Colonic mucosa (tissue), 4 donors: ENCODE data around the gene EHD1. TPM values are rescaled to one million over a fixed set of nuclear protein-coding genes. Genes with fewer than 3 reads are reported as not detected.

Source experiments
- DNase-seq: peaks from one replicate; pipeline ENCODE4 v3.0.0-alpha.2; 2020
- H3K27ac ChIP-seq: fragments of 200-600 bp; one replicate; pipeline ENCODE4 v1.8.0; 2021
- H3K27me3 ChIP-seq: fragments of 200-600 bp; one replicate; pipeline ENCODE4 v1.8.0; 2021
- H3K36me3 ChIP-seq: fragments of 200-600 bp; one replicate; pipeline ENCODE4 v1.8.0; 2021
- H3K4me1 ChIP-seq: fragments of 200-600 bp; one replicate; pipeline ENCODE4 v1.8.0; 2021; ENCODE audit warnings: mild to moderate bottlenecking
- H3K4me3 ChIP-seq: fragments of 200-600 bp; one replicate; pipeline ENCODE4 v1.8.0; 2021
- H3K9ac ChIP-seq, 2 donors: one replicate each; pipeline ENCODE4 v1.7.0; 2013; ENCODE audit warnings: control low read depth in 2 of 2, low read depth in 2 of 2, low read length in 2 of 2
- H3K9me3 ChIP-seq: fragments of 200-600 bp; one replicate; pipeline ENCODE4 v1.8.0; 2021
- intact Hi-C: fragments of 100-400 bp; cut with DNase I; formaldehyde crosslinking; loops from one replicate; pipeline ENCODE4 v1.14.1; 2022
- total RNA-seq, 2 donors: library from RNA; stranded (reverse); fragmentation: NEBNext Ultra II Directional in 1 of 2; extraction: Animal tissue kit (Norgen Biotek cat#: 25700) in 1 of 2; gene quantifications; one replicate each; pipeline ENCODE4 v1.2.1, GENCODE V29; 2021
- TF ChIP-seq, protein P1 (sequence below): fragments of 200-600 bp; IDR thresholded peaks from one replicate; pipeline ENCODE4 v1.8.0; 2022; ENCODE audit warnings: antibody characterized with exemption, mild to moderate bottlenecking
- donor health status: healthy.
- donor health status: DM: no; HTN: no; CAD: no.
- donor health status: DM: no; HTN: no; CAD: no.

The EHD1 gene
- total RNA-seq, 2 donors from 2014 or later = 66.5 to 72.3 TPM

DNA sequence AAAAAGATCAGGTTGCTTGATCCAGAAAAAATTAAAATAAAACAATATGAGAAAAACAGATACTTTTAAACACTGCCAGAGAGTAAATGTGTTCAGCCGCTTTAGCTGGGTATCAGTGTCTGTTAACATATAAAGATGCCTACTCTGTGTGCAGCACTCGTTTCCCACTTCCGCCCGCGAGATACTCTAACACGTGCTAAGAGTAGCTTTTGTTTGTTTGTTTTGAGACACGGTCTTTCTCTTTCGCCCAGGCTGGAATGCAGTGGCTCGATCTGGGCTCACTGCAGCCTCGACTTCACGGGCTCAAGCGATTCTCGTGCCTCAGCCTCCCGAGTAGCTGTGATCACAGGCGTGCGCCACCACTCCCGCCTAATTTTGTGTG lies 67.5 kb downstream of the EHD1 start:
- Histone ChIP-seq H3K27ac (peak overlapping the region; percentile 61), H3K4me3 (peak overlapping the region; percentile 73), H3K9ac (peak overlapping the region in 1 of 2 donors; percentile 68), H3K9me3 (no peaks in the 10 kb centered on the region), H3K4me1 (peaks cover 2% of the 10 kb centered on the region), H3K27me3 (no peaks in the 10 kb centered on the region), H3K36me3 (no peaks in the 10 kb centered on the region)
- TF ChIP-seq, protein P1, sequence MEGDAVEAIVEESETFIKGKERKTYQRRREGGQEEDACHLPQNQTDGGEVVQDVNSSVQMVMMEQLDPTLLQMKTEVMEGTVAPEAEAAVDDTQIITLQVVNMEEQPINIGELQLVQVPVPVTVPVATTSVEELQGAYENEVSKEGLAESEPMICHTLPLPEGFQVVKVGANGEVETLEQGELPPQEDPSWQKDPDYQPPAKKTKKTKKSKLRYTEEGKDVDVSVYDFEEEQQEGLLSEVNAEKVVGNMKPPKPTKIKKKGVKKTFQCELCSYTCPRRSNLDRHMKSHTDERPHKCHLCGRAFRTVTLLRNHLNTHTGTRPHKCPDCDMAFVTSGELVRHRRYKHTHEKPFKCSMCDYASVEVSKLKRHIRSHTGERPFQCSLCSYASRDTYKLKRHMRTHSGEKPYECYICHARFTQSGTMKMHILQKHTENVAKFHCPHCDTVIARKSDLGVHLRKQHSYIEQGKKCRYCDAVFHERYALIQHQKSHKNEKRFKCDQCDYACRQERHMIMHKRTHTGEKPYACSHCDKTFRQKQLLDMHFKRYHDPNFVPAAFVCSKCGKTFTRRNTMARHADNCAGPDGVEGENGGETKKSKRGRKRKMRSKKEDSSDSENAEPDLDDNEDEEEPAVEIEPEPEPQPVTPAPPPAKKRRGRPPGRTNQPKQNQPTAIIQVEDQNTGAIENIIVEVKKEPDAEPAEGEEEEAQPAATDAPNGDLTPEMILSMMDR = no peak
- intact Hi-C loops = no loop called here
- DNase-seq = peak; percentile 42

DNA sequence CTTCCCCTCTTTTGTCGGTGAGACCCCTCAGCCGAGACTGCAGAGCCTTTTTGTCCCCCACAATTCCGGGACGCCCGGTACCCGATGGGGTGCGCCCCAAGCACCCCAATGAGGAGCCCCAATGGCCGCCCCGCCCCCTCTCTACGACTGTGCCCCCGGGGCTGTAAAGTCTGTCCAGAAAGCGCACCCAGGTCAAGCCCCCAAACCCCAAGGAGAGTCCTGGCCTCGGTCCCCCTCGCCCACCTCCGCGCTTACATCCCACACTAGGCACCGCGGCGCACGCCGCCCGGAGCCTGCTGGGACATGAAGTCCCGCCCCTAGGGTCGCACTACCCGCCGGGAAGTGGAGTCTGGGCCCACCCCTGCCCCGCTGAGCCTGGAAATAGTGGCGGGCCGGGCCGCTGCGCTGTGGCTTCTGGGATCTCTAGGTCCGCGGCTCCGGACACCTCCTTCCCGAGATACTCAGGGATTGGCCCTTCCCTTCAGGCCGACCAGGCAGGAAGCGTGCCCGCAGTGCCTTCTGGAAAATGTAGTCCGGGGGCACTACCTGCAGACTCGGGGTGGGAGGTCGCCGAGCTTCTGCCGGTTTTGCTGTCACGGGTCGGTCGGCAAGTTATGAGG lies 68.0 kb downstream of the EHD1 start, which contains the start of gene MEN1:
TSS of gene MEN1 (minus strand) at position 281 of the 620 bp plus-strand sequence. CDS start 442 bp downstream, outside the sequence.
- no peaks in the 10 kb centered on the region for H3K27me3 ChIP-seq
- intact Hi-C loops = no loop called here
- DNase-seq = peak; percentile 97
- H3K4me3 ChIP-seq = peak within 1 kb of the TSS; percentile 73
- H3K27ac ChIP-seq = peak within 1 kb of the TSS; percentile 61
- H3K9me3 ChIP-seq = no peaks in the 10 kb centered on the region
- TF ChIP-seq, protein P1 = no peak
- H3K9ac ChIP-seq = peak within 1 kb of the TSS; percentile 72 to 77
- no peaks in the 10 kb centered on the region for H3K36me3 ChIP-seq
- H3K4me1 ChIP-seq = peaks cover 2% of the 10 kb centered on the region

DNA sequence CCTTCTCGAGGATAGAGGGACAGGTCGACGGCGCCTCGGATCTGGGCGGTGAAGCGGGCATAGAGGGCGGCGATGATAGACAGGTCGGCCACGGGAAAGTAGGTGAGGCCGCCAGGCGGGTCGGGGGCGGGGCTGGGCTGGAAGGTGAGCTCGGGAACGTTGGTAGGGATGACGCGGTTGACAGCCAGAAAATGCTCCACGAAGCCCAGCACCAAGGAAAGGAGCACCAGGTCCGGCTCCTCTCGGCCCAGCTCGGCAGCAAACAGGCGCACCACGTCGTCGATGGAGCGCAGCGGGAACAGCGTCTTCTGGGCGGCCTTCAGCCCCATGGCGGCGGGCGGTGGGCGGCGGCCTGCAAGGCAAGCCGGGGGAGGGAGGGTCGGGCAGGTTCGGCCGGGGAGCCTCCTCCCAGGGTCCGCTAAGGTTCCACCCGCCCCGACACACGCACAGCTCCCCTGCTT lies 68.6 kb downstream of the EHD1 start:
- no peaks in the 10 kb centered on the region for H3K27me3 ChIP-seq
- TF ChIP-seq, protein P1 = no peak
- H3K27ac ChIP-seq = peak overlapping the region; percentile 61
- no peaks in the 10 kb centered on the region for H3K9me3 ChIP-seq
- DNase-seq = peak; percentile 75
- H3K9ac ChIP-seq = peak overlapping the region; percentile 72 to 77
- H3K4me1 ChIP-seq = peaks cover 2% of the 10 kb centered on the region
- intact Hi-C loops = no loop called here
- peak overlapping the region; percentile 73 for H3K4me3 ChIP-seq
- no peaks in the 10 kb centered on the region for H3K36me3 ChIP-seq

DNA sequence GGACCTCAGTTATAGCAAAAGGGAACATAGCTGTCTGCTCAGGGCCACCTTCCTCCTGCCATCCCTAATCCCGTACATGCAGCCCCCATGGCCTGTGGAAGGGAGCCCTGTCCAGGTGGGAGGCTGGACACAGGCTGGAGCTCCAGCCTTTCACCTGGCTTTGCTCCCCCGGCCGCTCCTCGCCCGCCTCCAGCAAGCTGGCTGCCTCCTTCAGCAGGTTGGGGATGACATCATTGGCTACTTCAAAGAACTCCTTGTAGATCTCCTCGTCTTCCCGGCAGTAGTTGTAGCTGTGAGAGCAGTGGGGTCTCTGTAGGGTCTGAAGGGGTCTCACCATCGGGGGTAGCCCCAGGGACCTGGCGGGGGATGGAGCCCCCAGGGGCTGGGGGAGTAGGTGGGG lies 72.9 kb downstream of the EHD1 start:
- no peak overlapping the region for H3K27ac ChIP-seq
- H3K36me3 ChIP-seq = no peaks in the 10 kb centered on the region
- TF ChIP-seq, protein P1 = no peak
- H3K4me3 ChIP-seq = no peak overlapping the region
- no peaks in the 10 kb centered on the region for H3K9me3 ChIP-seq
- intact Hi-C loops = no loop called here
- H3K4me1 ChIP-seq = peaks cover 18% of the 10 kb centered on the region
- no peaks in the 10 kb centered on the region for H3K27me3 ChIP-seq
- H3K9ac ChIP-seq = no peak overlapping the region
- DNase-seq = no peak

DNA sequence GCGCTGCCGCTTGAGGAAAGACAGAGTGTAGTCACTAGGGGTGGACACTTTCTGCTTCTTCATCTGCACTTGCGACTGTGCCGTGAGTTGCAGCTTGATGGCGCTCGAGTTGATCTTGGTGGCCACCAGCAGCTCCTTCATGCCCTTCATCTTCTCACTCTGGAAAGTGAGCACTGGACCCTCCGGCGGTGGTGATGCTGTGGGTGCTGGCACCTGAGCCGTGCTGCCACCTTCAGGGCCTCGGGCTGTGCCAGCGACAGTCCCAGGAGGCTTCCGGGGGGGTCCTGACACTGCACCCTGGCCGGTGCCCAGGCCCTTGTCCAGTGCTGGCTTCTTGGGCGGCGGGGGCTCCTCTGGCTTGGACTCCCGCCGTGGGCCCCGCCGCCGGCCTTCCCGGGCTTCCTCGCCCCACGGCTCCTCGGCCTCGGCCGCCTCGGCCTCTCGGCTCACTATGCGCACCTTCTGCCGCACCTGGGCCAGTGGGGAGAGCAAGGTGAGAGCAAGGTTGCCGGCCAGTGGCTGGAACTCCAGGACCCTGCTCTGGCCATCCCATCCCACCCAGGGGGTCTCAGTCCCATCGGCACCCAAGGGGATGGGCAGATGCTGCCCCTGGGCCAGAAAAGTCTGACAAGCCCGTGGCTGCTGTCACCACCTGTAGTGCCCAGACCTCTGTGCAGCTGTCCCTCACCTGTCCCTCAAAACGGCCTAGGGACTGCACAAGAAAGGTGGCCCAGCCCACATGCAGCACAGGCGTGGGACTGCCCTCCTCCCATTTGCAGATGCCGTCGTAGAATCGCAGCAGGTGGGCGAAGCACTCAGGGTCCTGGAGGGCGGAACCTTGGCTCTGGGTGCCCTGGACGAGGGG lies 73.8 kb downstream of the EHD1 start:
- no peak for DNase-seq
- TF ChIP-seq, protein P1 = no peak
- Histone ChIP-seq H3K27ac (no peak overlapping the region), H3K9ac (peak overlapping the region in 1 of 2 donors; percentile 42), H3K4me3 (no peak overlapping the region), H3K36me3 (no peaks in the 10 kb centered on the region), H3K27me3 (no peaks in the 10 kb centered on the region), H3K9me3 (no peaks in the 10 kb centered on the region), H3K4me1 (peaks cover 18% of the 10 kb centered on the region)
- intact Hi-C loops = no loop called here
